ENCODE results near the gene CEP57L1. TPM values are rescaled to one million over a fixed set of nuclear protein-coding genes. Genes with fewer than 3 reads are reported as not detected.

CEP57L1 gene
- total RNA-seq, 2 donors from 2014 or later: 10.2 to 13.1 TPM

GRCh38 chr6:109056661-109057060 lies 38.6 kb upstream of the CEP57L1 start:
- no peak for DNase-seq
- H3K9ac ChIP-seq (ENCODE audit: low read depth in 2 of 2, low read length in 2 of 2): no peak overlapping the region
- H3K4me1 ChIP-seq: no peaks in the 10 kb centered on the region
- H3K27ac ChIP-seq: no peak overlapping the region
- no peaks in the 10 kb centered on the region for H3K27me3 ChIP-seq
- no peaks in the 10 kb centered on the region for H3K36me3 ChIP-seq
- intact Hi-C loops (cut with DNase I): no loop called here
- no peaks in the 10 kb centered on the region for H3K9me3 ChIP-seq
- TF ChIP-seq CTCF (IDR thresholded peaks at IDR 0.05): no peak
- no peak overlapping the region for H3K4me3 ChIP-seq

- intact Hi-C loops (cut with DNase I): no loop called here
- Histone ChIP-seq H3K27me3 (no peaks in the 10 kb centered on the region), H3K9ac (ENCODE audit: low read depth in 2 of 2, low read length in 2 of 2) (no peak overlapping the region), H3K4me1 (no peaks in the 10 kb centered on the region), H3K9me3 (no peaks in the 10 kb centered on the region), H3K36me3 (no peaks in the 10 kb centered on the region), H3K27ac (no peak overlapping the region), H3K4me3 (no peak overlapping the region)
- TF ChIP-seq CTCF (IDR thresholded peaks at IDR 0.05): no peak
- DNase-seq: no peak
Observed at GRCh38 chr6:109058620-109059019, 36.7 kb upstream of the CEP57L1 start.

GRCh38 chr6:109059153-109059552 lies 36.2 kb upstream of the CEP57L1 start:
- Histone ChIP-seq H3K4me1 (no peaks in the 10 kb centered on the region), H3K27me3 (no peaks in the 10 kb centered on the region), H3K4me3 (no peak overlapping the region), H3K27ac (no peak overlapping the region), H3K36me3 (no peaks in the 10 kb centered on the region), H3K9ac (ENCODE audit: low read depth in 2 of 2, low read length in 2 of 2) (no peak overlapping the region), H3K9me3 (no peaks in the 10 kb centered on the region)
- no peak for DNase-seq
- intact Hi-C loops (cut with DNase I): no loop called here
- TF ChIP-seq CTCF (IDR thresholded peaks at IDR 0.05): no peak

- Histone ChIP-seq H3K9me3 (no peaks in the 10 kb centered on the region), H3K27ac (no peak overlapping the region), H3K27me3 (no peaks in the 10 kb centered on the region), H3K36me3 (no peaks in the 10 kb centered on the region), H3K9ac (ENCODE audit: low read depth in 2 of 2, low read length in 2 of 2) (no peak overlapping the region), H3K4me3 (no peak overlapping the region), H3K4me1 (no peaks in the 10 kb centered on the region)
- no peak for TF ChIP-seq CTCF (IDR thresholded peaks at IDR 0.05)
- no peak for DNase-seq
- intact Hi-C loops (cut with DNase I): no loop called here
Observed at GRCh38 chr6:109059571-109060021, 35.7 kb upstream of the CEP57L1 start.

- H3K4me1 ChIP-seq: no peaks in the 10 kb centered on the region
- H3K27me3 ChIP-seq: no peaks in the 10 kb centered on the region
- H3K36me3 ChIP-seq: no peaks in the 10 kb centered on the region
- intact Hi-C loops (cut with DNase I): no loop called here
- no peak overlapping the region for H3K27ac ChIP-seq
- no peak overlapping the region for H3K4me3 ChIP-seq
- no peak overlapping the region for H3K9ac ChIP-seq (ENCODE audit: low read depth in 2 of 2, low read length in 2 of 2)
- TF ChIP-seq CTCF (IDR thresholded peaks at IDR 0.05): no peak
- DNase-seq: no peak
- no peaks in the 10 kb centered on the region for H3K9me3 ChIP-seq
Observed at GRCh38 chr6:109060571-109060970, 34.7 kb upstream of the CEP57L1 start.

GRCh38 chr6:109062216-109062615 lies 33.1 kb upstream of the CEP57L1 start:
- Histone ChIP-seq H3K27ac (no peak overlapping the region), H3K27me3 (no peaks in the 10 kb centered on the region), H3K36me3 (no peaks in the 10 kb centered on the region), H3K9me3 (no peaks in the 10 kb centered on the region), H3K9ac (ENCODE audit: low read depth in 2 of 2, low read length in 2 of 2) (no peak overlapping the region), H3K4me1 (no peaks in the 10 kb centered on the region), H3K4me3 (no peak overlapping the region)
- intact Hi-C loops (cut with DNase I): no loop called here
- no peak for DNase-seq
- TF ChIP-seq CTCF (IDR thresholded peaks at IDR 0.05): no peak

All from colonic mucosa (tissue), 4 donors.